ENCODE results near the gene GNAZ. TPM values are rescaled to one million over a fixed set of nuclear protein-coding genes. Genes with fewer than 3 reads are reported as not detected.

Gene GNAZ
- total and polyA plus RNA-seq, 4 donors = 0.21 to 2.2 (median 0.38) TPM

GRCh38 chr22:23157560-23158515, 87.5 kb downstream of the GNAZ start:
- H3K36me3 ChIP-seq (ENCODE audit: control insufficient read depth in 4 of 4, insufficient read depth in 3 of 4, low read depth in 1 of 4, low read length in 3 of 4) = no peaks in the 10 kb centered on the region
- no peaks in the 10 kb centered on the region for H3K27me3 ChIP-seq (ENCODE audit: control insufficient read depth in 4 of 4, insufficient read depth in 4 of 4, low read length in 3 of 4)
- H3K27ac ChIP-seq (ENCODE audit: low read depth in 1 of 2, low read length in 2 of 2) = no peak overlapping the region
- H3K9ac ChIP-seq (ENCODE audit: low read depth in 1 of 2, low read length in 2 of 2) = no peak overlapping the region
- H3K4me1 ChIP-seq (ENCODE audit: control insufficient read depth in 4 of 4, insufficient read depth in 4 of 4, low read length in 3 of 4) = peaks cover 0 to 10% (median 6%) of the 10 kb centered on the region in 4 donors
- no peaks in the 10 kb centered on the region for H3K9me3 ChIP-seq (ENCODE audit: control insufficient read depth in 4 of 4, low read length in 3 of 4)
- no peak overlapping the region for H3K4me3 ChIP-seq (ENCODE audit: low read depth in 1 of 3, low read length in 3 of 3)
- TF ChIP-seq JUND (IDR thresholded peaks at IDR 0.05) (no peak), MAX (IDR thresholded peaks at IDR 0.05) (no peak), HNF4G (IDR thresholded peaks at IDR 0.05) (no peak), FOXA2 (IDR thresholded peaks at IDR 0.05) (no peak), TAF1 (conservative IDR thresholded peaks at IDR 0.05) (no peak), GABPA (IDR thresholded peaks at IDR 0.05 in 1 of 2, conservative IDR thresholded peaks at IDR 0.05 in 1 of 2) (no peak), EGR1 (IDR thresholded peaks at IDR 0.05; ENCODE audit: low read depth in 2 of 2) (no peak), ZBTB33 (IDR thresholded peaks at IDR 0.05) (no peak), NR2F2 (IDR thresholded peaks at IDR 0.05) (no peak), YY1 (IDR thresholded peaks at IDR 0.05) (no peak), RXRA (IDR thresholded peaks at IDR 0.05) (no peak), SP1 (IDR thresholded peaks at IDR 0.05) (no peak), HNF4A (conservative IDR thresholded peaks at IDR 0.05) (no peak)
- TF ChIP-seq, protein P1, sequence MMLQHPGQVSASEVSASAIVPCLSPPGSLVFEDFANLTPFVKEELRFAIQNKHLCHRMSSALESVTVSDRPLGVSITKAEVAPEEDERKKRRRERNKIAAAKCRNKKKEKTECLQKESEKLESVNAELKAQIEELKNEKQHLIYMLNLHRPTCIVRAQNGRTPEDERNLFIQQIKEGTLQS (IDR thresholded peaks at IDR 0.05) = no peak
- TF ChIP-seq, protein P2, sequence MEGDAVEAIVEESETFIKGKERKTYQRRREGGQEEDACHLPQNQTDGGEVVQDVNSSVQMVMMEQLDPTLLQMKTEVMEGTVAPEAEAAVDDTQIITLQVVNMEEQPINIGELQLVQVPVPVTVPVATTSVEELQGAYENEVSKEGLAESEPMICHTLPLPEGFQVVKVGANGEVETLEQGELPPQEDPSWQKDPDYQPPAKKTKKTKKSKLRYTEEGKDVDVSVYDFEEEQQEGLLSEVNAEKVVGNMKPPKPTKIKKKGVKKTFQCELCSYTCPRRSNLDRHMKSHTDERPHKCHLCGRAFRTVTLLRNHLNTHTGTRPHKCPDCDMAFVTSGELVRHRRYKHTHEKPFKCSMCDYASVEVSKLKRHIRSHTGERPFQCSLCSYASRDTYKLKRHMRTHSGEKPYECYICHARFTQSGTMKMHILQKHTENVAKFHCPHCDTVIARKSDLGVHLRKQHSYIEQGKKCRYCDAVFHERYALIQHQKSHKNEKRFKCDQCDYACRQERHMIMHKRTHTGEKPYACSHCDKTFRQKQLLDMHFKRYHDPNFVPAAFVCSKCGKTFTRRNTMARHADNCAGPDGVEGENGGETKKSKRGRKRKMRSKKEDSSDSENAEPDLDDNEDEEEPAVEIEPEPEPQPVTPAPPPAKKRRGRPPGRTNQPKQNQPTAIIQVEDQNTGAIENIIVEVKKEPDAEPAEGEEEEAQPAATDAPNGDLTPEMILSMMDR (IDR thresholded peaks at IDR 0.05; ENCODE audit: low read depth, low read length, missing input control) = no peak
- 87% methylated on average over 22 of the region's 22 CpGs for WGBS
- no peak for DNase-seq (ENCODE audit: low spot score)

DNA sequence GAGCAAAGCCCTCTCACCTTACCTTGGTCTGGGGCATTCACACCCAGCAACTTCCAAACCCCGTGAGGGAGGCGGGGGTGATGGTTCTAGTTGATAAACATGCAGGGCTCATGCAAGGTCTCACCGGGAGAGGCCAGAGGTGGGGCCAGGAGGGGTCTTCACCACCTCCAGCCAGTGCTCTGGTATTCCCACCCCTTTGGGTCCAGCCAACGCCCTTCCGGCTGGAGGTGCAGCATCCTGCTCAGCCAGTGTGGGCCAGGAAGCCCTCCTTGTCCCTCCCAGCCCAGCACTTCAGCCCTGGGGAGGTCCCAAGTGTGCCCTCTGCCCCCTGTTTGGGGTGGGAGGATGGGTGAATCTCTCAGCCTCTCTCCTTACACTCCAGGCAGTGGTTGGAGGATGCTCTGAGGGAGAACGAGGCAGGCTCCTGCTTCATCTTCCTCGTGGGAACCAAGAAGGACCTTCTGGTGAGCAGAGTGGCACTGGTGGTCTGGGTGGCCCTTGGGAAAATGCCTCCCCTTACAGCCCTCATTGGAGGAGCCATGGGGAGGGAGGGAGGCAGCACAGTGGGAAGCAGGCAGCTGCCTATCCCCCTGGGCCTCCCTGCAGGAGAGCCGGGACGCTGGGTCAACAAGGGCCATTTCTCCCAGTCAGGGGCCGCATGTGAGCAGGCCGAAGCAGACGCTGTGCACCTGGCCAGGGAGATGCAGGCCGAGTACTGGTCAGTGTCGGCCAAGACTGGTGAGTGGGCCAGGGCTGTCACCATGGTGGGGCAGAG, 88.4 kb downstream of the GNAZ start:
- no peak overlapping the region for H3K4me3 ChIP-seq (ENCODE audit: low read depth in 1 of 3, low read length in 3 of 3)
- no peaks in the 10 kb centered on the region for H3K27me3 ChIP-seq (ENCODE audit: control insufficient read depth in 4 of 4, insufficient read depth in 4 of 4, low read length in 3 of 4)
- peaks cover 0 to 15% (median 9%) of the 10 kb centered on the region in 4 donors for H3K4me1 ChIP-seq (ENCODE audit: control insufficient read depth in 4 of 4, insufficient read depth in 4 of 4, low read length in 3 of 4)
- no peak for TF ChIP-seq HNF4A (conservative IDR thresholded peaks at IDR 0.05)
- TF ChIP-seq, protein P2 (IDR thresholded peaks at IDR 0.05; ENCODE audit: low read depth, low read length, missing input control) = no peak
- TF ChIP-seq GABPA (IDR thresholded peaks at IDR 0.05 in 1 of 2, conservative IDR thresholded peaks at IDR 0.05 in 1 of 2) = no peak
- no peak for TF ChIP-seq MAX (IDR thresholded peaks at IDR 0.05)
- TF ChIP-seq RXRA (IDR thresholded peaks at IDR 0.05) = no peak
- TF ChIP-seq JUND (IDR thresholded peaks at IDR 0.05) = no peak
- TF ChIP-seq ZBTB33 (IDR thresholded peaks at IDR 0.05) = no peak
- TF ChIP-seq SP1 (IDR thresholded peaks at IDR 0.05) = no peak
- TF ChIP-seq EGR1 (IDR thresholded peaks at IDR 0.05; ENCODE audit: low read depth in 2 of 2) = no peak
- TF ChIP-seq, protein P1 (IDR thresholded peaks at IDR 0.05) = no peak
- no peak for TF ChIP-seq RAD21 (IDR thresholded peaks at IDR 0.05)
- no peak overlapping the region for H3K9ac ChIP-seq (ENCODE audit: low read depth in 1 of 2, low read length in 2 of 2)
- DNase-seq (ENCODE audit: low spot score) = no peak
- no peak overlapping the region for H3K27ac ChIP-seq (ENCODE audit: low read depth in 1 of 2, low read length in 2 of 2)
- no peaks in the 10 kb centered on the region for H3K9me3 ChIP-seq (ENCODE audit: control insufficient read depth in 4 of 4, low read length in 3 of 4)
- whole genome bisulfite sequencing = 94% methylated on average over 14 of the region's 14 CpGs
- no peaks in the 10 kb centered on the region for H3K36me3 ChIP-seq (ENCODE audit: control insufficient read depth in 4 of 4, insufficient read depth in 3 of 4, low read depth in 1 of 4, low read length in 3 of 4)
